ENCODE measurements around the gene CARTPT. TPM values are rescaled to one million over a fixed set of nuclear protein-coding genes. Genes with fewer than 3 reads are reported as not detected.

The CARTPT gene
- total RNA-seq, 2 experiments from 2014 or later = not detected

- Mint-ChIP-seq H3K27ac (no peak overlapping the region), H3K4me3 (no peak overlapping the region), H3K9me3 (peaks cover 3% of the 10 kb centered on the region), H3K4me1 (ENCODE audit: low read depth) (peaks cover 6% of the 10 kb centered on the region), H3K27me3 (ENCODE audit: low read depth) (peaks cover 12% of the 10 kb centered on the region), H3K36me3 (ENCODE audit: low read depth) (peaks cover 5% of the 10 kb centered on the region)
- intact Hi-C loops (cut with micrococcal nuclease) = no loop called here
- no peak for DNase-seq
- CTCF ChIA-PET = no interaction called here
Measured at GRCh38 chr5:71700803-71701202, 18.3 kb upstream of the CARTPT start.

GRCh38 chr5:71701407-71701806 lies 17.7 kb upstream of the CARTPT start:
- Mint-ChIP-seq H3K36me3 (ENCODE audit: low read depth) (peaks cover 5% of the 10 kb centered on the region), H3K4me3 (no peak overlapping the region), H3K9me3 (peaks cover 3% of the 10 kb centered on the region), H3K27me3 (ENCODE audit: low read depth) (peaks cover 13% of the 10 kb centered on the region), H3K27ac (no peak overlapping the region), H3K4me1 (ENCODE audit: low read depth) (peaks cover 6% of the 10 kb centered on the region)
- intact Hi-C loops (cut with micrococcal nuclease) = no loop called here
- peak; percentile 15 for DNase-seq
- CTCF ChIA-PET = interaction anchor here (0.5 kb wide), 1 partner anchor 158 kb away, joined by 4 read pairs; no protein-coding TSS in a partner anchor

GRCh38 chr5:71703941-71704340 lies 15.1 kb upstream of the CARTPT start:
- Mint-ChIP-seq H3K9me3 (no peaks in the 10 kb centered on the region), H3K4me3 (no peak overlapping the region), H3K36me3 (ENCODE audit: low read depth) (no peaks in the 10 kb centered on the region), H3K4me1 (ENCODE audit: low read depth) (no peaks in the 10 kb centered on the region), H3K27ac (no peak overlapping the region), H3K27me3 (ENCODE audit: low read depth) (peaks cover 18% of the 10 kb centered on the region)
- intact Hi-C loops (cut with micrococcal nuclease) = no loop called here
- DNase-seq = no peak
- CTCF ChIA-PET = no interaction called here

- intact Hi-C loops (cut with micrococcal nuclease) = no loop called here
- no peak overlapping the region for H3K4me3 Mint-ChIP-seq
- no peak for DNase-seq
- no peak overlapping the region for H3K27ac Mint-ChIP-seq
- H3K27me3 Mint-ChIP-seq (ENCODE audit: low read depth) = peaks cover 23% of the 10 kb centered on the region
- CTCF ChIA-PET = interaction anchor here (0.6 kb wide), 1 partner anchor 8 kb away, joined by 3 read pairs; no protein-coding TSS in a partner anchor
- H3K36me3 Mint-ChIP-seq (ENCODE audit: low read depth) = no peaks in the 10 kb centered on the region
- H3K4me1 Mint-ChIP-seq (ENCODE audit: low read depth) = no peaks in the 10 kb centered on the region
- no peaks in the 10 kb centered on the region for H3K9me3 Mint-ChIP-seq
Measured at GRCh38 chr5:71705421-71705820, 13.7 kb upstream of the CARTPT start.

- CTCF ChIA-PET = no interaction called here
- Mint-ChIP-seq H3K4me3 (no peak overlapping the region), H3K4me1 (ENCODE audit: low read depth) (no peaks in the 10 kb centered on the region), H3K27me3 (ENCODE audit: low read depth) (peaks cover 25% of the 10 kb centered on the region), H3K9me3 (no peaks in the 10 kb centered on the region), H3K36me3 (ENCODE audit: low read depth) (no peaks in the 10 kb centered on the region), H3K27ac (no peak overlapping the region)
- intact Hi-C loops (cut with micrococcal nuclease) = no loop called here
- DNase-seq = no peak
Measured at GRCh38 chr5:71706906-71707305, 12.2 kb upstream of the CARTPT start.

- Mint-ChIP-seq H3K36me3 (ENCODE audit: low read depth) (no peaks in the 10 kb centered on the region), H3K27ac (no peak overlapping the region), H3K4me1 (ENCODE audit: low read depth) (no peaks in the 10 kb centered on the region), H3K4me3 (no peak overlapping the region), H3K9me3 (no peaks in the 10 kb centered on the region), H3K27me3 (ENCODE audit: low read depth) (peaks cover 26% of the 10 kb centered on the region)
- CTCF ChIA-PET = no interaction called here
- intact Hi-C loops (cut with micrococcal nuclease) = no loop called here
- no peak for DNase-seq
Measured at GRCh38 chr5:71711610-71712009, 7.5 kb upstream of the CARTPT start.

GRCh38 chr5:71714911-71715310 lies 4.2 kb upstream of the CARTPT start:
- intact Hi-C loops (cut with micrococcal nuclease) = no loop called here
- Mint-ChIP-seq H3K9me3 (no peaks in the 10 kb centered on the region), H3K4me3 (no peak overlapping the region), H3K27me3 (ENCODE audit: low read depth) (peaks cover 44% of the 10 kb centered on the region), H3K27ac (no peak overlapping the region), H3K4me1 (ENCODE audit: low read depth) (no peaks in the 10 kb centered on the region), H3K36me3 (ENCODE audit: low read depth) (no peaks in the 10 kb centered on the region)
- CTCF ChIA-PET = no interaction called here
- DNase-seq = no peak

- Mint-ChIP-seq H3K9me3 (no peaks in the 10 kb centered on the region), H3K36me3 (ENCODE audit: low read depth) (no peaks in the 10 kb centered on the region), H3K27ac (no peak overlapping the region), H3K27me3 (ENCODE audit: low read depth) (peaks cover 33% of the 10 kb centered on the region), H3K4me1 (ENCODE audit: low read depth) (no peaks in the 10 kb centered on the region), H3K4me3 (no peak overlapping the region)
- CTCF ChIA-PET = interaction anchor here (0.6 kb wide), 1 partner anchor 17 kb away, joined by 6 read pairs; no protein-coding TSS in a partner anchor
- intact Hi-C loops (cut with micrococcal nuclease) = no loop called here
- no peak for DNase-seq
Measured at GRCh38 chr5:71727978-71728377, 8.9 kb downstream of the CARTPT start.

- CTCF ChIA-PET = no interaction called here
Measured at GRCh38 chr5:71731015-71731414, 11.9 kb downstream of the CARTPT start.

GRCh38 chr5:71732011-71732410 lies 12.9 kb downstream of the CARTPT start:
- Mint-ChIP-seq H3K27ac (no peak overlapping the region), H3K9me3 (no peaks in the 10 kb centered on the region), H3K27me3 (ENCODE audit: low read depth) (peaks cover 15% of the 10 kb centered on the region), H3K4me3 (no peak overlapping the region), H3K36me3 (ENCODE audit: low read depth) (no peaks in the 10 kb centered on the region), H3K4me1 (ENCODE audit: low read depth) (no peaks in the 10 kb centered on the region)
- CTCF ChIA-PET = no interaction called here
- intact Hi-C loops (cut with micrococcal nuclease) = no loop called here
- no peak for DNase-seq

More at GRCh38 chr5:71731015-71731414, 11.9 kb downstream of the CARTPT start:
- H3K4me3 Mint-ChIP-seq = no peak overlapping the region
- DNase-seq = no peak
- no peak overlapping the region for H3K27ac Mint-ChIP-seq
- intact Hi-C loops (cut with micrococcal nuclease) = no loop called here
- H3K9me3 Mint-ChIP-seq = no peaks in the 10 kb centered on the region
- H3K36me3 Mint-ChIP-seq (ENCODE audit: low read depth) = no peaks in the 10 kb centered on the region
- H3K4me1 Mint-ChIP-seq (ENCODE audit: low read depth) = no peaks in the 10 kb centered on the region
- H3K27me3 Mint-ChIP-seq (ENCODE audit: low read depth) = peaks cover 17% of the 10 kb centered on the region

- Mint-ChIP-seq H3K4me3 (no peak overlapping the region), H3K4me1 (ENCODE audit: low read depth) (no peaks in the 10 kb centered on the region), H3K27me3 (ENCODE audit: low read depth) (peaks cover 5% of the 10 kb centered on the region), H3K36me3 (ENCODE audit: low read depth) (no peaks in the 10 kb centered on the region), H3K27ac (no peak overlapping the region), H3K9me3 (no peaks in the 10 kb centered on the region)
- intact Hi-C loops (cut with micrococcal nuclease) = no loop called here
- CTCF ChIA-PET = interaction anchor here (0.7 kb wide), 1 partner anchor 21 kb away, joined by 3 read pairs; no protein-coding TSS in a partner anchor
- DNase-seq = no peak
Measured at GRCh38 chr5:71734141-71734540, 15.1 kb downstream of the CARTPT start.

- no peak for DNase-seq
- no peaks in the 10 kb centered on the region for H3K36me3 Mint-ChIP-seq (ENCODE audit: low read depth)
- no peaks in the 10 kb centered on the region for H3K4me1 Mint-ChIP-seq (ENCODE audit: low read depth)
- H3K27ac Mint-ChIP-seq = no peak overlapping the region
- peaks cover 2% of the 10 kb centered on the region for H3K27me3 Mint-ChIP-seq (ENCODE audit: low read depth)
- H3K4me3 Mint-ChIP-seq = no peak overlapping the region
- no peaks in the 10 kb centered on the region for H3K9me3 Mint-ChIP-seq
- intact Hi-C loops (cut with micrococcal nuclease) = no loop called here
- CTCF ChIA-PET = no interaction called here
Measured at GRCh38 chr5:71737931-71738539, 19.0 kb downstream of the CARTPT start.

- no peak overlapping the region for H3K27ac Mint-ChIP-seq
- DNase-seq = no peak
- H3K4me3 Mint-ChIP-seq = no peak overlapping the region
- intact Hi-C loops (cut with micrococcal nuclease) = no loop called here
- no peaks in the 10 kb centered on the region for H3K4me1 Mint-ChIP-seq (ENCODE audit: low read depth)
- CTCF ChIA-PET = no interaction called here
- no peaks in the 10 kb centered on the region for H3K9me3 Mint-ChIP-seq
- H3K36me3 Mint-ChIP-seq (ENCODE audit: low read depth) = no peaks in the 10 kb centered on the region
- H3K27me3 Mint-ChIP-seq (ENCODE audit: low read depth) = peaks cover 2% of the 10 kb centered on the region
Measured at GRCh38 chr5:71738662-71739361, 19.7 kb downstream of the CARTPT start.
